Astrocyte (in vitro differentiated cells and primary cell): ENCODE data around the gene UPF3B.

Experiments
- EZH2 ChIP-seq: IDR thresholded peaks from 2 replicates; pipeline ENCODE4 v1.6.1; 2012; ENCODE audit warnings: mild to moderate bottlenecking, low read length, inconsistent platforms; ENCODE audit not compliant: insufficient read depth
- TF ChIP-seq, protein P1 (sequence below): IDR thresholded peaks from 2 replicates; pipeline ENCODE4 v1.5.1; 2011; ENCODE audit warnings: low read depth, mild to moderate bottlenecking, inconsistent platforms, low read length, moderate library complexity; ENCODE audit not compliant: insufficient read depth

DNA sequence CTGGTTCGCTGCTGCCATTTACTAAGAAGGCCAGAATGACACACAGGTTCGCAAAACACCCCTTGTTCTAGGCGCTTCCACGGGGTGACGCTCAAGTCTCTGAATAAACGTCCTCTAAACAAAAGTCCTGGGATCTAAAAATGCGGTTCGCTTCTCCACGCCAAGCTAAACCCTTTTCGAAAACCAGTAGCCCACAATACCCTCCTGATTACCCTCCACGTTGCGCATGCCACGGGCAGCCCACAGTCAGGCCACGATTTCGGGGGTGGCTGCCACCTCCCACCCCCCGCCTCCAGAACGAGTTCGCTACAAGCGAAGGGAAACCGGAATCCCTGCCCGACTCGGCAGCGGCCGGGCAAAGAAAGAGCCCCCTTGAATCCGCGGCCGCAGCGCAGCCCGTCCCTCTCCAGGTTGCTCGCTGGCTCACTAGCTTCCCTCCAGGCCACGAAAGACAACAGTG lies 61.8 kb downstream of the UPF3B start:
- TF ChIP-seq, protein P1, sequence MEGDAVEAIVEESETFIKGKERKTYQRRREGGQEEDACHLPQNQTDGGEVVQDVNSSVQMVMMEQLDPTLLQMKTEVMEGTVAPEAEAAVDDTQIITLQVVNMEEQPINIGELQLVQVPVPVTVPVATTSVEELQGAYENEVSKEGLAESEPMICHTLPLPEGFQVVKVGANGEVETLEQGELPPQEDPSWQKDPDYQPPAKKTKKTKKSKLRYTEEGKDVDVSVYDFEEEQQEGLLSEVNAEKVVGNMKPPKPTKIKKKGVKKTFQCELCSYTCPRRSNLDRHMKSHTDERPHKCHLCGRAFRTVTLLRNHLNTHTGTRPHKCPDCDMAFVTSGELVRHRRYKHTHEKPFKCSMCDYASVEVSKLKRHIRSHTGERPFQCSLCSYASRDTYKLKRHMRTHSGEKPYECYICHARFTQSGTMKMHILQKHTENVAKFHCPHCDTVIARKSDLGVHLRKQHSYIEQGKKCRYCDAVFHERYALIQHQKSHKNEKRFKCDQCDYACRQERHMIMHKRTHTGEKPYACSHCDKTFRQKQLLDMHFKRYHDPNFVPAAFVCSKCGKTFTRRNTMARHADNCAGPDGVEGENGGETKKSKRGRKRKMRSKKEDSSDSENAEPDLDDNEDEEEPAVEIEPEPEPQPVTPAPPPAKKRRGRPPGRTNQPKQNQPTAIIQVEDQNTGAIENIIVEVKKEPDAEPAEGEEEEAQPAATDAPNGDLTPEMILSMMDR = peak; percentile 7
- no peak for TF ChIP-seq EZH2
